Breast epithelium (tissue), 4 donors: ENCODE measurements around the gene NEDD8. TPM values are rescaled to one million over a fixed set of nuclear protein-coding genes. Genes with fewer than 3 reads are reported as not detected.

Experiments used
- DNase-seq, 2 donors: peaks; one replicate each; pipeline ENCODE4 v3.0.0-alpha.2; 2019; ENCODE audit warnings: low spot score in 2 of 2
- H3K27ac ChIP-seq, 2 donors: fragments of 200-600 bp; sonication (generic) in 1 of 2; one replicate each; pipeline ENCODE4 v1.5.1; 2016 to 2019; ENCODE audit warnings: mild to moderate bottlenecking in 1 of 2
- H3K27me3 ChIP-seq, 2 donors: fragments of 200-600 bp; sonication (generic) in 1 of 2; one replicate each; pipeline versions ENCODE4 v1.5.1 to v1.6.0; 2017 to 2019; ENCODE audit warnings: control low read depth in 1 of 2, mild to moderate bottlenecking in 1 of 2
- H3K36me3 ChIP-seq: fragments of 200-600 bp; one replicate; pipeline ENCODE4 v1.5.1; 2019
- H3K4me1 ChIP-seq, 2 donors: fragments of 200-600 bp; sonication (generic); one replicate each; pipeline ENCODE4 v1.5.1; 2016 to 2019; ENCODE audit warnings: control low read depth in 1 of 2
- H3K4me3 ChIP-seq, 3 donors: fragments of 200-600 bp; sonication (generic); 1 replicate in 2 of 3; 2 replicates in 1 of 3; pipeline ENCODE4 v1.5.1; 2016 to 2019; ENCODE audit warnings: mild to moderate bottlenecking in 3 of 3, moderate library complexity in 2 of 3
- H3K9me3 ChIP-seq, 2 donors: fragments of 200-600 bp; sonication (generic) in 1 of 2; one replicate each; pipeline ENCODE4 v1.5.1; 2016 to 2019; ENCODE audit warnings: control low read depth in 1 of 2
- POLR2A ChIP-seq: fragments of 450-650 bp; IDR thresholded peaks from one replicate; pipeline ENCODE4 v1.6.1; 2016; ENCODE audit warnings: antibody characterized with exemption, mild to moderate bottlenecking, moderate library complexity
- POLR2AphosphoS5 ChIP-seq, 3 donors: sonication (generic); formaldehyde crosslinking; IDR thresholded peaks; one replicate each; pipeline ENCODE4 v1.6.1; 2017; ENCODE audit warnings: antibody characterized with exemption in 3 of 3
- intact Hi-C: fragments of 100-400 bp; cut with DNase I; formaldehyde crosslinking; loops from one replicate; pipeline ENCODE4 v1.15.1; 2023; ENCODE audit warnings: low total_unique reads
- total RNA-seq, 3 donors: library from RNA; depleted of rRNA; stranded (reverse); fragments of >200 nt; gene quantifications; one replicate each; pipeline ENCODE4 v1.1.0, GENCODE V29; 2016
- TF ChIP-seq, protein P1 (sequence below), 3 donors: fragments of 450-650 bp; IDR thresholded peaks; one replicate each; pipeline ENCODE4 v1.5.1; 2016 to 2017; ENCODE audit warnings: antibody characterized with exemption in 3 of 3, mild to moderate bottlenecking in 3 of 3, moderate library complexity in 3 of 3

Gene NEDD8
- total RNA-seq, 3 donors from 2014 or later = 118 to 165 (median 150) TPM

DNA sequence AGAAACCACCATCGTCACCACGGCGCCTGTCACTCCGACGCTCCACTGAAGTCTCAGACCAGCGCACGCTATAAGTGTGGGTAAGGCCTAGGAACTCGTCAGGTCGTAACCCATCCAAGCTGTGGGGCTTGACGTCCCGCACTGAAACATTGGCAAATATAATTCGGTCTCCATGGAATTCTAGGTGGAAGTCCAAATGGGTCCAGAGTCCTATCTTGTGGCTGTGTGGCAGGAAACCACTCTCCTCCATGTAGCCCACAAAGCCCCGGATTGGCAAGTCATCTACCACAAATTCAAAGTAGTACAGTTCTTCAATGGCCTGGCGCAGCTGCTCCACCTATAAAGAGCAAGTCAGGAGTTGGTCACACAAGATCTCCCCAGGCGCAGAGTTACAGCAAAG, 39.2 kb downstream of the NEDD8 start:
- Histone ChIP-seq H3K4me3 (no peak overlapping the region), H3K27ac (no peak overlapping the region), H3K9me3 (no peaks in the 10 kb centered on the region), H3K36me3 (no peaks in the 10 kb centered on the region), H3K27me3 (no peaks in the 10 kb centered on the region), H3K4me1 (peaks cover under 1 to 7% of the 10 kb centered on the region in 2 donors)
- intact Hi-C loops = no loop called here
- DNase-seq = no peak
- TF ChIP-seq POLR2AphosphoS5 (IDR thresholded peaks at IDR 0.05) (no peak), POLR2A (no peak)
- TF ChIP-seq, protein P1, sequence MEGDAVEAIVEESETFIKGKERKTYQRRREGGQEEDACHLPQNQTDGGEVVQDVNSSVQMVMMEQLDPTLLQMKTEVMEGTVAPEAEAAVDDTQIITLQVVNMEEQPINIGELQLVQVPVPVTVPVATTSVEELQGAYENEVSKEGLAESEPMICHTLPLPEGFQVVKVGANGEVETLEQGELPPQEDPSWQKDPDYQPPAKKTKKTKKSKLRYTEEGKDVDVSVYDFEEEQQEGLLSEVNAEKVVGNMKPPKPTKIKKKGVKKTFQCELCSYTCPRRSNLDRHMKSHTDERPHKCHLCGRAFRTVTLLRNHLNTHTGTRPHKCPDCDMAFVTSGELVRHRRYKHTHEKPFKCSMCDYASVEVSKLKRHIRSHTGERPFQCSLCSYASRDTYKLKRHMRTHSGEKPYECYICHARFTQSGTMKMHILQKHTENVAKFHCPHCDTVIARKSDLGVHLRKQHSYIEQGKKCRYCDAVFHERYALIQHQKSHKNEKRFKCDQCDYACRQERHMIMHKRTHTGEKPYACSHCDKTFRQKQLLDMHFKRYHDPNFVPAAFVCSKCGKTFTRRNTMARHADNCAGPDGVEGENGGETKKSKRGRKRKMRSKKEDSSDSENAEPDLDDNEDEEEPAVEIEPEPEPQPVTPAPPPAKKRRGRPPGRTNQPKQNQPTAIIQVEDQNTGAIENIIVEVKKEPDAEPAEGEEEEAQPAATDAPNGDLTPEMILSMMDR (IDR thresholded peaks at IDR 0.05) = no peak

DNA sequence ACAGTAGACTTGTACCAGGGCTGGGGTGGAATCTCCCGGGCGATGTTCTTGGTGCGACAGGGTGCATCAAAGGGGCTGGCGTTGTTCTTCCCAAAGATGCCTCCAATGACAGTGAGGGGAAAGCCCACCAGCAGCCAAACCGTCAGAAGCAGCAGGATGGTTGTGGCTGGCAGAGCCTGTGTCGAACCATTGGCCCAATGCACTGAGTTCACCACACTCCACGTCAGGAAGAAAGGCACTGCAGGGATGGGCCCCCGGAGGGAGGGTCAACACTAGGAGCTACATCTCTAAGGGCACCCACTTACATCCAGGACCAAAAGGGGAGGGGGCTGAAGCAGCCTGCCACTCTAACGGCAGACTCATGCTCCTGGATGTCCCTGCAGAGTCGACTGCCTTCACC, 41.8 kb downstream of the NEDD8 start:
- Histone ChIP-seq H3K4me3 (no peak overlapping the region), H3K27ac (no peak overlapping the region), H3K27me3 (no peaks in the 10 kb centered on the region), H3K4me1 (peaks cover 5 to 8% of the 10 kb centered on the region in 2 donors), H3K9me3 (no peaks in the 10 kb centered on the region), H3K36me3 (no peaks in the 10 kb centered on the region)
- intact Hi-C loops = no loop called here
- DNase-seq = no peak
- TF ChIP-seq POLR2A (no peak), POLR2AphosphoS5 (IDR thresholded peaks at IDR 0.05) (no peak)
- TF ChIP-seq, protein P1 (IDR thresholded peaks at IDR 0.05) = no peak

DNA sequence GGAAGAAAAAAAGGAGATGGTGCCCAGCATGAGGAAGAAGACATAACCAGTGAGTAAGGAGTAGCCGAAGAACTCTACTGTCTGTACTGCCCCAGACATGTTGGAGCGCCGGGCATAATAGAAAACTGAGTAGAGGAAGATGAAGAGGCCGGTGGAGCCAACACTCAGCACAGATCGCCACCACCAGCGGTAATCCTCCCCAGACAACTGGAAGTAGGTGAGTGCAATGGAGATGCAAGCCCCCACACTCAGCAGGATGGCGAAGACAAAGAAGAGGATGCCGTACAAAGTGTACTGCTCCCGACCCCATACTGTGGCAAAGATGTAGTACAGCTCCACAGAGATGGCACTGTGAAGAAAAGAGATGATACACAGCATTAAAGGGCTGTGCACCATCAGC, 42.7 kb downstream of the NEDD8 start:
- no peaks in the 10 kb centered on the region for H3K9me3 ChIP-seq
- intact Hi-C loops = no loop called here
- peaks cover 2 to 8% of the 10 kb centered on the region in 2 donors for H3K4me1 ChIP-seq
- no peak for DNase-seq
- peaks cover under 1% of the 10 kb centered on the region for H3K36me3 ChIP-seq
- no peak for TF ChIP-seq POLR2A
- TF ChIP-seq POLR2AphosphoS5 (IDR thresholded peaks at IDR 0.05) = no peak
- TF ChIP-seq, protein P1 (IDR thresholded peaks at IDR 0.05) = no peak
- H3K4me3 ChIP-seq = no peak overlapping the region
- H3K27ac ChIP-seq = peak overlapping the region in 1 of 2 donors; percentile 63
- H3K27me3 ChIP-seq = no peaks in the 10 kb centered on the region

DNA sequence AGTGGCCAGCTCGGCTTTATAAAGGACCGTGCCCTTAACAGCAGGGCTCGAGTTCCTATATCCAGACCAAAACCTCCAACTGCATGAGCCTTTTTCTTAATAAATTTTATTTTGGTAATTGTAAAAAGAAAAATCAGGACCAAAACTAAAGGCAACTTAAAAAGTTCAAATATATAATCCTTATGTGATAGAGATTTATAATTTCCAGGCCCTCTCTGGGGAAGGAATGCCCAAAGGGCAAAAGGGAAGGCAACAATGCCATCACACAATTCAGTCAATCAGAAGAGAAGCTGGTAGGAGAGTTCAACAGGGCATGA, 43.1 kb downstream of the NEDD8 start:
- Histone ChIP-seq H3K36me3 (peaks cover 5% of the 10 kb centered on the region), H3K27me3 (no peaks in the 10 kb centered on the region), H3K27ac (peak overlapping the region in 1 of 2 donors; percentile 63), H3K9me3 (no peaks in the 10 kb centered on the region), H3K4me3 (peak overlapping the region in 2 of 3 donors; percentile 76 to 79), H3K4me1 (peaks cover 0 to 8% of the 10 kb centered on the region in 2 donors)
- intact Hi-C loops = no loop called here
- TF ChIP-seq POLR2A = no peak
- TF ChIP-seq POLR2AphosphoS5 (IDR thresholded peaks at IDR 0.05) = no peak
- TF ChIP-seq, protein P1 (IDR thresholded peaks at IDR 0.05) = no peak
- DNase-seq = no peak

DNA sequence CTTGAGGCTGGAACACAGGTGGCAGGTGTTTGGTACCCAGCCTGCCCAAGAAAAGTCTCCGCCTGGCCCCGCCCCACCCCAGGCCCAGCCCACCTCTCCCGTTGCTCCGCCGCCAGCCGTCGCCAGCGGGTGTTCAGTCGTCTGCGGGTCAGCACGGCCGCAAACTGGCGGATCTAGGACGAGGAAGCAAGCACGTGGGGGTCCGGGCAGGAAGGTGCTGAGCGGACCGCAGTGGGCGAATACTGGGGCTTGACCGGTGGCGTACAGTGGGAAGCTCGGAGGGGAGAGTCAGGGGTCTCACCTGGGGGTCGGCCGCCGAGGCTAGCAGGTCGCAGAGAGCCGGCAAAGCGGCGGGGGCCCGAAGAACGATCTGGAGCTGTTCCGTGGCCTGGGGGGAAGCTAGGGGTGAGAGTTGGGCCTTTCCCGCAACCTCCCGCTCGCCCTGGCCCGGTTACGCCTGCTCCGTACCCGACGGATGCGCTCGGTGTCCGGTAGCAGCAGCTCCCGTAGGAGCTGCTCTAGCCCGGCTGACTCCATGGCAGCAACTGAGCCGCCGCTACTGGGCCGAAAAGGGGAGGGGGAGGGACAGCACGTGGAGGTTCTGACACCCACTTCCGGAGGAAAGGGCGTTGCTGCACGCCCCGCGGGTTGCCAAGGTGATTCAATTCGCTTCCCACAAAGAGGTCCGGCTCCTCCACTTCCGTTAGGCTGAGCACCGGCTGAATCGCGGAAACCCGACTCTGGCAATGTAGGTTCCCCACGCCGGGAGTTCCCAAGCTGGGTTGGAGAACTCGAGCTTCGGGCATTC, 43.7 kb downstream of the NEDD8 start, which contains the start of gene IPO4:
Gene IPO4, minus strand, starts transcription at position 566 of the 808 bp plus-strand sequence. Its CDS starts 29 bp downstream, at position 537.
- TF ChIP-seq, protein P1 (IDR thresholded peaks at IDR 0.05) = no peak
- no peak for TF ChIP-seq POLR2A
- TF ChIP-seq POLR2AphosphoS5 (IDR thresholded peaks at IDR 0.05) = peak; percentile 74 to 85 (median 80)
- intact Hi-C loops = no loop called here
- H3K9me3 ChIP-seq = no peaks in the 10 kb centered on the region
- H3K4me1 ChIP-seq = peaks cover 0 to 8% of the 10 kb centered on the region in 2 donors
- H3K4me3 ChIP-seq = peak within 1 kb of the TSS; percentile 68 to 79 (median 76)
- no peaks in the 10 kb centered on the region for H3K27me3 ChIP-seq
- peak; percentile 95 to 97 for DNase-seq
- H3K27ac ChIP-seq = peak within 1 kb of the TSS; percentile 63 to 80
- H3K36me3 ChIP-seq = peaks cover 5% of the 10 kb centered on the region
